SIG-M5 treated with dmso at 0.1 percent for 504 hours (cell line): ENCODE measurements around the gene MAPKAPK3.

ENCODE experiments used
- DNase-seq: peaks from one replicate; lab custom pipeline; 2025; ENCODE audit not compliant: unreplicated experiment; lab: John Stamatoyannopoulos, UW

Gene MAPKAPK3

GRCh38 chr3:50617096-50617791 lies at the start of gene MAPKAPK3:
TSS of gene MAPKAPK3 (plus strand) at chr3:50617151. CDS start at chr3:50617566, 415 bp downstream.
- DNase-seq, result peak; percentile 73

GRCh38 chr3:50567386-50568167 lies 49.4 kb upstream of the MAPKAPK3 start, which contains the start of gene C3orf18:
TSS of gene C3orf18 (minus strand) at chr3:50567747. CDS start at chr3:50565699, 2,048 bp downstream.
- DNase-seq, result peak; percentile 83

- DNase-seq, result peak; percentile 90
These were observed 47.8 kb upstream of the MAPKAPK3 start, which contains the start of gene HEMK1 for GRCh38 chr3:50568947-50569749. TSS of gene HEMK1 (plus strand) at chr3:50569522. CDS start at chr3:50571105, 1,583 bp downstream.

GRCh38 chr3:50570508-50571279 lies 46.3 kb upstream of the MAPKAPK3 start:
- DNase-seq, result no peak

DNA sequence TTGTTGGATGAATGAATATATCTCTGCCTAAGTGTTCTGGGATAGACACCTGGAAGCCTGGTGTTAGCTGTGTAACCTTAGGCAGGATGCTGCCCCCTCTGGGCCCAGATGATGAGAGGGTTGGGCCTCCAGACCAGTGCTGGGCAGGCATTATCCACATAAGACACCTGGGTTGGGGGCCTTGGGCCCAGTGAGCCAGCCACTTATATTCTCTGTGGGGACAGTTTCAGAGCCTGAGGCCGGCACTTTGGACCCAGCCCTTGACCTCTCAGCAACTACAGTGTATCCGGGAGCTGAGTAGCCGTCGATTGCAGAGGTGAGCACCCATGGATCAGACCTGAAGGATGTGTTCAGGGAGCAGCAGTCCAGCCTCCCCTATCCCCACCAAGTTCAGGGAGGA lies 45.5 kb upstream of the MAPKAPK3 start:
- no peak for DNase-seq

GRCh38 chr3:50572158-50572557 lies 44.8 kb upstream of the MAPKAPK3 start:
- peak; percentile 78 for DNase-seq

DNA sequence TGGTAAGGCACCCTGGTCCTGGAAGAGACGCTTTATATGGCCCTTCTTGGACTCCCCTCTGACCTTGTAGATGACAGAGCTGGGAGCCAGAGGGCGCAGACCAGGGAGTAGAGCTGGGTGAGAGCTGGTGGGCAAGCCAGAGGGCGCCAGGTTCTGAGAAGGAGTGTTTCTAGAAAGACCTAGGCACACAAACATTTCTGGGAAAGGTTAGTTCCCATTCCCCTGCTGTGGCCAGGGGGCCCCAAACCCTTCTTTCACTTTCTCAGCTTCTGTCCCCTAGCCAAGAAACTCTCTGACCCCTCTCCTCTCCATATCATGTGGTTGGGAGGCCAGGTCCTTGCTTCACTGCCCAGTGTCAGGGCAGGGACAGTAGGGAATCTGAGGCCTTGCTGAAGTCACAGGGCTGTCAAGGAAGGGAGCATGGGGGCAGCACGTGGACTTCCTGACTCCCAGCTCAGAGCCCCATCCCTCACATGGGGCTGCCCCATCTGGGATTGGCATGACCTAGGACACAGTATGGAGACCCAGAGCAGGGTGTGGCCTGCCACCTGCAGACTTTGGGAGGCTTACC lies 44.1 kb upstream of the MAPKAPK3 start:
- no peak for DNase-seq

- no peak for DNase-seq
These were observed 43.1 kb upstream of the MAPKAPK3 start for GRCh38 chr3:50573566-50574443.

- DNase-seq, result no peak
These were observed 42.5 kb upstream of the MAPKAPK3 start for GRCh38 chr3:50574444-50574831.

DNA sequence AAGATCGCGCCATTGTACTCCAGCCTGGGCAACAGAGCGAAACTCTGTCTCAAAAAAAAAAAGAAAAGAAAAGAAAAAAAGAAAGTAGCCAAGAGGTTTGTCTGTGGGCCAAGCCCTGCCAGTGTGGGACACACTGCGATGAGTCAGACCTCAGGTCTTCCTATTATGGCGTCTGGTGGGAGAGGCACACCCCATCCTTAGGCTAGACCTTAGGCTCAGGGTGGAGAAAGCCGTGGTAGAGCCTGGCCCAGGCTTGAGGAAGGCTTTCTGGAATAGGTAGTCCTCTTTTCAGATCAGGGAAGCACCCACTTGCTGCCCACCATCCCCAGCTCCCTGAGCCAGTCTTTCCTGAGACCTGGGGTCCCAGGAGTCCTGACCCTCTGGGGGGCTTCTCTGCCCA lies 41.6 kb upstream of the MAPKAPK3 start:
- no peak for DNase-seq

DNA sequence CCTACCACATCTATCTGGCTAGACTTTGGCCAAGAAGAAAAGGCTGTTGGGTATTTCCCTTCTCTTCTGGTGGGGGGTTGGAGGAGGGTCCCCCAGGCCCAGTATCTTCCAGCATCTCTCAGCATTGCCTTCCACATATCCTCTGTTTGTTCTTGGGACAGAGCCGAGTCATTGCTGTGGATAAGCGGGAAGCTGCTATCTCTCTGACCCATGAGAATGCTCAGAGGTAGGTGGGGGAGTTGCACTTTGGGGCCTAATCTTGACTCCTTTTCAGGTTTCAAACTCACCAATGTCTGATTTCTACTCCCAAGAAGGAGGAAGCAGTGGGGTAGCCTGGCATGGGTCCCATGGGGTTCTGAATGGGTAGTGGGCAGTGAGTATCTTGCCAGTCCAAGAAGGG lies 39.6 kb upstream of the MAPKAPK3 start:
- DNase-seq, result no peak

DNA sequence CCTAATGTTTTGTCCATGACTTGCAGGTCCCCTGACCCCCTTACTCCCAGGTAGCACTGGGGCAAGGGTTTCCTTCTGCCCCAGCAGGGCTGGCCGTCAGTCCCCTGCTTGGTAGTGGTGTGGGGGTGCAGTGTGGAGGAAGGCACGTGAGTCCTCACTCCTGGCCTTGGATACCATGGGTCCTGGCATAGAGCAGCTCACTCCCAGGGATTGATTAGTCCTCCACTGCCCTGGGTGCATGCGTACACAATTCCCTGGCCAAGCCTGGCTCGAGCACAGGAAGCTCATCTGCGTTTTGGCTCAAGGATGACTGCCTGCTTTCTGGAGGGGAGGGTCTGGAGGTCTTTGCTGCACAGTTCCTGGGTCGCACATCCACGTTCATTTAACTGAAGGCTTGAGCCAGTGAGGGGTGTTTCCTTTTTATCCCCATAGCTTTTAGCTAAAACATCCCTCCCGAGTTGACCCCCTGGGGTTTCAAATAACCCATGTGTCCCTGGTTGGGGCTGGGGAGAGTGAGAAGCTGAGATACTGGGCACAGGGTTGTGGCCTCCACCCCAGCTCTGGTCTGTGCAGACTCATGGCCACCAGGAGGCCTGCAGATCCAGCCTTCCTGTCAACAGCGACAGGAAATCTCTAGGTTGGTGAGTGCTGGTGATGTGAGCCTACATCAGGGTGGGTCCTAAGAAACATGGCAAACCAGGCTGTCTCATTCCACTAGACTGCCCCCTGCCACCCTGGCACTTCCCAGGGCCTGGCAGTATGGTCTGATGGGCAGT lies 36.1 kb upstream of the MAPKAPK3 start:
- DNase-seq, result no peak

DNA sequence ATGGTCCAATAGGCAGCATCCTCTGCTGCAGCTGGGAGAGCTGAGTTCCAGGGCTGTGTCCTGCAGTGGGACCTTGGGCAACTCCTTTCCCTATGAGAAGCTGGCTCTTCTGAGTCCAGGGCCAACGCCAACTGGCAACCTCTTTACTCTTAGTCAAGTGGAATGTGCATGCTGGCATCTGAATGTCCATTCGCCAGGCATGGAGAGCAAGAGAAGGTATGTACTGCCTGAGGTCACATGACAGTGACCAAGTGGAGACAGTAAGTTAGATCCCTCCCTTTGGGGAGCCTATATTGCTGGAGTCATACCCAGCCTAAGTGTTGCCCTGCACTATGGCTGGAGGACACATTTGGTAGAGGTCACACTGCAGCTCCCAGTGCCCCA lies 35.5 kb upstream of the MAPKAPK3 start:
- no peak for DNase-seq

- no peak for DNase-seq
These were observed 34.9 kb upstream of the MAPKAPK3 start for GRCh38 chr3:50582083-50582482.

GRCh38 chr3:50583897-50584296 lies 33.1 kb upstream of the MAPKAPK3 start:
- no peak for DNase-seq

GRCh38 chr3:50584391-50584790 lies 32.6 kb upstream of the MAPKAPK3 start:
- no peak for DNase-seq

DNA sequence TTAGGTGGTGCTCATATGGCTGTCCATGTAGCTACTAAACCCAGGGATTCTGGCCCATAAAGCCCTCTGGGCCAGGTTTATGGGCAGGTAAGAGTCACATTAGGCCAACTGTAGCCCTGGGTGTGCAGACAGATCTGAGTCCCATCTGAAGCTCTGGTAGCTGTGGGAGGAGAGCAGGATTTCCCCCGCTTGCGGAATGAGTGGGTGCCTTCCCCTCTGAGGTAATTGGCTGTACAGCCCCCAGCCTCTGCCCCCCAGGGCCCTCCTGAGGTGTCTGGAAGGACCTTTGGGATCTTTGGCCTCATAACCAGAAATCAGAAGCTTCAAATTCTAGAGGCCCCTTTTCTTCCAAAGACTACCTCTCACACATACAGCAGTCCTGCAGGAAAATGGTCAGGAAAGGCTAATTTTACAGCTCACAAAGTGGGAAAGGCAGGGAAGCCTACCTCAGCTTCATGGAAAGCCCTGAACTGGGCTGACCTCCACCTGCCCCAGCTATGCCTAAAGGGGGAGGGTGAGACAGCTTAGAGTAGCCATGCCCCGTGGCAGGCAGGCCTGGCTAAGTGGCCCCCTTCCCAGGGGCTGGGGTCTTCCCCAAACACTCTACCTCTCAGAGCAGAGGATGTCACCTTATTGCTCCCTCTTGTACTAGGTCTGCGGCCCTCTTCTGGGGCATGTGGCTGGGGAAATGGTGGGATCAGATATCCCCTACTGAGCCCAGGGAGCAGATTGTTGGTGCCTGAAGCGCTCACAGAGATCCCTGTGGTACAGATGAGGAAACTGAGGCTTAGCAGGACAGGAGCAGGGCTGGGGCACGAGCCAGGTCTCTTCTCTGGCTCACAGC lies 30.8 kb upstream of the MAPKAPK3 start:
- DNase-seq, result no peak

DNA sequence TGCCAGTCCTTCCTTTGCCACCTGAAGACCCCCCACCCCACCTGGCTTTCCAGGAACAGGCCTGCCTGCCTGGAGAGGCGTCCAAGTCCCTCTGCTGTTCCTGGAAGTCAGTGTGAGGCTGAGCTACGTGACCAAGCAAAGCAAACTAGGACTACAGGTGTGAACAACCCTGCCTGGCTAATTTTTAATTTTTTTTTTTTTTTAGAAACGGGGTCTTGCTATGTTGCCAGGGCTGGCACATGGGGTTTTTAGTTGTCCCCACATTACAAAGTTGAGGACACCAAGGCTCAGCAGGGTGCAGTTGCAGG lies 30.2 kb upstream of the MAPKAPK3 start:
- DNase-seq, result no peak
